HL-60/S4 (cell line): ENCODE measurements around the gene GOLPH3.
"Not testable (repeated sequence)": the region's sequence is repeated elsewhere in the genome, so short reads cannot be mapped to it uniquely, and the experiment has no call there.

Source experiments
- in situ Hi-C: fragments of 300-500 bp; cut with MboI; formaldehyde crosslinking; loops from 2 replicates; pipeline ENCODE4 v1.14.3; 2022; ENCODE audit warnings: low sequenced_read_pairs

GOLPH3 gene

GRCh38 chr5:32172186-32172911 is 1.8 kb downstream of the GOLPH3 start:
- in situ Hi-C loops: not testable (repeated sequence)

- in situ Hi-C loops: no loop called here
Observed at GRCh38 chr5:32170303-32171151, 3.6 kb downstream of the GOLPH3 start.

- in situ Hi-C loops: no loop called here
Observed at GRCh38 chr5:32168460-32169033, 5.6 kb downstream of the GOLPH3 start.

DNA sequence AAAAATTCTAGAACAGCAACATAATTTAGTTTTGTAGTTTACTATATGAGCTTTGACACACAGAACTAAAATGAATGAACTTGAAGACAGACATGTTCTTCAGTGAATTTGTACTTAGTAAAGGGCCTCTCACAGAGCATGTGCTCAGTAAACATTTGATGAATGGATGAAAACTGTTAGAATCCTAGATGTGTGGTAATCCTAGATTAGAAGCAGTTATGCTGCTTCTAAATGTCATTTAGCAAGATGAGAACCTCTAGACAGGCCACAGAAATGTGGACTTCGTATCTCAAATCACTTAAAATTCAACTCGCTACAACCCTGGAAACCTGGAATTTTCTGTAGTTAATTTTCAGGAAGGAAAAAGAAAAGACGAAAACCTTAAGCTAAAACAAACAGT is 8.5 kb downstream of the GOLPH3 start:
- in situ Hi-C loops: no loop called here

DNA sequence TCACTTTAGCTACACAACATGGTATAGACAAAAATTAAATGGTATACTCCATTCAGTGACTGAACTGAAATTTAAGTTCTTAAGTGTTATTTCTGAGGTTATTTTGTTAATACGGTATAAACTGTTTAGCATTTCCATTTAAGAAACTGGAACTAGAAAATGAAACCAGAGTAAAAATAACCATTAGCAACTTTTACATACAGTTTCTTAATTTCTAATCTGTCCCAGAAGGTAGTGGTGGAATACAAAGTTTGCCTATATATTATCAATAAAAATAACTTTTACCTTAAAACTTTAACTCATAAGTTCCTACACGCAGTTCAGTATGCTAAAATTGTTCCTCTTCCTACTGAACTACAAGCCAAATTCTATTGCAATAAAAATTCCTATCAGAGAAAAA is 10.3 kb downstream of the GOLPH3 start:
- in situ Hi-C loops: no loop called here

DNA sequence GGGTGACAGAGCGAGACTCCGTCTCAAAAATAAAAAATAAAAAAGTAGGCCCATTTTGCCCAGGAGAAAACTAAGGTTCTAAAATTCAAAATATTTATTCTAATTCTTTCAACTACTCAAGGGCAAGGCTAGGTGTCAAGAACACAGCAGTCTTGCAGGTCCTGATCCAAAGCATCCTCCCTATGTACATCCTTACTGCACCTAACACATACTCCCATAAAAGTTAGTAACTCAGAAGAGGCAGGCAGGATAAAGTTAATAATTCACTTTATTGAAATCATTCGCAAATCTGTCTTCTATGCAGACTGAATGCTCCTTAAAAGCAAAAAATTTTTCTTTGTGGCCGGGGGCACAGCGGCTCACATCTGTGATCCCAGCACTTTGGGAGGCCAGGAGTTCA is 11.1 kb downstream of the GOLPH3 start:
- in situ Hi-C loops: no loop called here

DNA sequence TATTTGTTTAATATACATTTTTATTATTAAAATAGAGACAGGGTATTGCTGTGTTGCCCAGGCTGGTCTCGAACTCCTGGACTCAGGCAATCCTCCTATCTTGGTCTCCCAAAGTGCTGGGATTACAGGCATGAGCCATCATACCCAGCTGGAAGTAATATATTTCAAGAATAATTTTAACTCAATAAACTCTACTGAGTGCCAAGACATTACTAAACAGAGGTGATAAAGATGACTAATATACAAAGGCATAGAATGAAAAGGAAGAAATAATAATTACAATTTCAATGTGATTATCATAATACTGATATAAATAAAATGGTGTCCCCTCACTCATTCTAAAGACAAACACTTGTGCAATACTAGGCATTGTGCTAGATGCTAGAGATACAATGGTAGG is 13.9 kb downstream of the GOLPH3 start:
- in situ Hi-C loops: no loop called here

GRCh38 chr5:32159328-32160072 is 14.6 kb downstream of the GOLPH3 start:
- in situ Hi-C loops: no loop called here

DNA sequence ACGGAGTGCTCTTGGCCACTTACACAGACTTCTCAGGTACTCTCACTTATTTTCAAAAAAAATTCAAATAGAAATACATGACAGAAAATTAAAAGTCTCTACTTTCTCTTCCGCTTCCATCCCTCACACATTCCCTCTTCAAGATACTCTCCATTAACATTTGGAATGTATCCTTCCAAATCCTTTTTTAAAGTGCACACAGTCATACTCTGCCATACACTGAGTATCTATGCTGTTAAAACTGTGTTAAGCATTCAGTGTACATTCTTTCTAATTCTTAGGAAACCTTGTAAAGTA is 15.5 kb downstream of the GOLPH3 start:
- in situ Hi-C loops: no loop called here

DNA sequence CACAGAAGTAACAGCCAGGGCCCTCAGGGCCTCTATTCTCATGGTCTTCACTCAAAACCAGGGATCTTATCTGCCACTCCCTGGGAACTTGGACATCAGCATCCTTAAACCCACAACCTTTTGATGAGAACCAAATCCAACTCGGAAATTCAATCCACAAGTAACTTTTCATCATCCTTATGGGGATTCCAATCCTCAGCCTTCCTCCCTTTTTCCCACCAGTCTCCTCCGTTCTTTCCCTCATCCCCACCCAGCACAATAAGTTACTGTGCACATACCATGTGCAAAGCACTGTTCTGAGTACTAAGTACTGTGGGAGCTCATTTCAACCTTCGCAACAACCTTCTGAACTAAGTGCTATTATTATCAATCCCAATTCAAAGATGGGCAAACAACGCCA is 17.0 kb downstream of the GOLPH3 start:
- in situ Hi-C loops: no loop called here

GRCh38 chr5:32156635-32157034 is 17.5 kb downstream of the GOLPH3 start:
- in situ Hi-C loops: no loop called here

GRCh38 chr5:32155211-32155610 is 18.9 kb downstream of the GOLPH3 start:
- in situ Hi-C loops: no loop called here

- in situ Hi-C loops: no loop called here
Observed at GRCh38 chr5:32153723-32154122, 20.4 kb downstream of the GOLPH3 start.

DNA sequence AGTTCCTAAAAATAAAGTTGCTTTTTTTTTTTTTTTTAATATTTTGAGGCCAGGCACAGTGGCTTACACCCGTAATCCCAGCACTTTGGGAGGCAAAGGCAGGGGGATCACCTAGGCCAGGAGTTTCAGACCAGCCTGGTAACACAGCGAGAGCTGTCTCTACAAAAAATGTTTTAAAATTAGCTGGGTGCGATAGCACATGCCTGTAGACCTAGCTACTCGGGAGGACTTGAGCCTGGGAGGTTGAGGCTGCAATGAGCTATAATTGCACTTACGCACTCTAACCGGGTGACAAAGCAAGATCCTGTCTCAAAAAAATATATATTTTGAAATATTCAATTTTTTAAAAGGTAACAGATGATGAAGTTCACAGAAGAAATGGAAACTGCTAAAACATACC is 22.9 kb downstream of the GOLPH3 start:
- in situ Hi-C loops: no loop called here

GRCh38 chr5:32150366-32150765 is 23.8 kb downstream of the GOLPH3 start:
- in situ Hi-C loops: no loop called here

DNA sequence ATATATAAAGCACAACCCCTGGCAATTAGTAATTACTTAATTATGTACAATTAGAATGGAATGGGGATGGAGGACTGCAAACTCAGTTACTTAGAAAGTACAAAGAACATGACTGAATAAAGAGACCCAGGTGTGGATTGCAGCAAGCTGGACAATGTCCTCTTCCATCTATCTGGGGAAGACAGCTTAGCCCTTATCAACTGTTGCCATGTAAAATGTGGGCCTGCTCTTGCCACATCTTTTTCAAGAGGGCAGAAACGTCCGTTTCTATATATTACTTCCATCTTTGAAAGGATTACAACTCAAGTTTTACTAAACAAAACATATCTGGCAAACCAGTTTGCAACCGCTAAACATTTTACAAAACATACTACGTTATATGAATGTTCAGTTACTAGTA is 26.2 kb downstream of the GOLPH3 start:
- in situ Hi-C loops: no loop called here

DNA sequence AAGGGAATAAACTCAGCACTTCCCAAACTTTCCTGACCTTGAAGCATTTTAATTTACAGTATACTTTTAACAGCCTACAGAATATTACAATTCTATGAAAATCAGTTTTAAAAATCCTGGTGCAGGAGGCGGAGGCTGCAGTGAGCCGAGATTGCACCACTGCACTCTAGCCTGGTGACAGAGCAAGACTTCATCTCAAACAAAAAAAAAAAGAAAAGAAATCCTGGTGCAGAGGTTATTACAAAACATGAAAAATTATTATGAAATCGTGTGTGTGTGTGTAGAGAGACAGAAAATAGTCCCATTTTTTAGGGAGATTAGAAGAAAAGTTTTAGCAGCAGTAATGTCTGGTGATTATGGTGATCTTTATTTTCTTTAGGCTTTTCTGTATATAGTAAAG is 26.9 kb downstream of the GOLPH3 start:
- in situ Hi-C loops: no loop called here

DNA sequence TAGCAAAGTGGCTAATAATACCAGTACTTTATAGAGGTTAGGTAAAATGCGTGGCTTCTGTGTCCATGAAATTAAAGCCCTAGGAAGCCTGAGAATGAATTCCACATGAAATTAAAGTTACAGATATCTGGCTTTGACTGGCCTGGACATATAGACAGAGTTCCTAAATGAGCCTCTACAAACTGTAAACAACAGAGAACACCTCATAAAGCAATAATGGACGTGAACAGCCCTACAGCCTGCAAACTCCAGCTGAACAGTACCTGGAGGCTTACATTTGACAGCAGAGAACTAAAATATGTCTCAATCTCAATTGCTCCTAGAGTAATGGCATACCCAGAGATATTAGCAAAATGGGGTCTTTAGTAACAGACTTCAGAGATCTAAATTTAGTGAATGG is 28.7 kb downstream of the GOLPH3 start:
- in situ Hi-C loops: no loop called here

- in situ Hi-C loops: no loop called here
Observed at GRCh38 chr5:32144378-32145207, 29.5 kb downstream of the GOLPH3 start.

DNA sequence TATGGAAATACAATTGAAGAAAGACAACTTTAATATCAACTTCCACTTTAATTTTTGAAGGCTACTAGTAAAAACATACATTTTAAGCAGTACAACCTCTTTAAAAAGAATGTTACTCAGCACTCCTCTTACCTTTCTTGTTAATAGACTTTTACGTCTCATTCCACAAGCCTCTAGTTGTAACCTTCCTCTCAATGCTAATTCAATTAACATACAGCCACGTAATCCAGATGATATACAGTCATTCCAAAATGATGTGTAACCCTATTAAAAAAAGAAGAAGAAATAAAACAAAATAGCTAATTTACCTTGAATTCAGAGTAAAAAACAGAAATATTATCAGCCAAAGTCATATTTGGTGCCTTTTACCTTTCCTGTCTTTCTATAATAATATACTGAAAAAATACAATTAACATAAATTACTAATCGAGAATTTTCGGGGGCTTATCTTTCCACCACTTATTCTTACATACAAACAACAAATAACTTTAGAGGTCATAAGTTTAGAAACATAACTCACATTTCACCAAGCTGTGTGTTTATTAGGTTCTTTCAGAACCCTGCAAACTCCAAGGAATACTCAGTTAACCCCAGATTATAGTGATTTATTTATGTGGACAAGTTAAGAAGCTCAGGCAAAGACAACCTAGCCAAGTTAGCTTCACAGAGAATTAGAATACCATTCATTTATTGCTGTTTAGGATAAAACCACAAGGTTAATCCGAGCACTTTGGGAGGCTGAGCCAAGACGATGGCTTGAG is 30.3 kb downstream of the GOLPH3 start:
- in situ Hi-C loops: no loop called here
